ENCODE results near the gene LGI1.

Gene LGI1
- total RNA-seq = 0 reads per million in 4 donors

GRCh38 chr10:93757801-93758507, at the start of gene LGI1:
Gene LGI1 (plus strand): TSS chr10:93757936. CDS start chr10:93758145, 209 bp downstream.
- DNase-seq = no peak

- DNase-seq = no peak
Measured at GRCh38 chr10:93710333-93710909, 47.3 kb upstream of the LGI1 start.

GRCh38 chr10:93711891-93712290, 45.8 kb upstream of the LGI1 start:
- no peak for DNase-seq

GRCh38 chr10:93712593-93712992, 45.1 kb upstream of the LGI1 start:
- no peak for DNase-seq

- no peak for DNase-seq
Measured at GRCh38 chr10:93715345-93715744, 42.4 kb upstream of the LGI1 start.

- DNase-seq = no peak
Measured at GRCh38 chr10:93716766-93717165, 41.0 kb upstream of the LGI1 start.

GRCh38 chr10:93718937-93719725, 38.6 kb upstream of the LGI1 start:
- DNase-seq = no peak

GRCh38 chr10:93719901-93720300, 37.8 kb upstream of the LGI1 start:
- DNase-seq = no peak

- no peak for DNase-seq
Measured at GRCh38 chr10:93722550-93722949, 35.2 kb upstream of the LGI1 start.

- DNase-seq = no peak
Measured at GRCh38 chr10:93723153-93723552, 34.6 kb upstream of the LGI1 start.

GRCh38 chr10:93726024-93726423, 31.7 kb upstream of the LGI1 start:
- DNase-seq = no peak

GRCh38 chr10:93741367-93741766, 16.4 kb upstream of the LGI1 start:
- DNase-seq = no peak

- no peak for DNase-seq
Measured at GRCh38 chr10:93742633-93743349, 14.9 kb upstream of the LGI1 start.

- DNase-seq = no peak
Measured at GRCh38 chr10:93745408-93746065, 12.2 kb upstream of the LGI1 start.

- DNase-seq = no peak
Measured at GRCh38 chr10:93746844-93747284, 10.9 kb upstream of the LGI1 start.

- DNase-seq = no peak
Measured at GRCh38 chr10:93749218-93749799, 8.4 kb upstream of the LGI1 start.

- no peak for DNase-seq
Measured at GRCh38 chr10:93751124-93751523, 6.6 kb upstream of the LGI1 start.

- no peak for DNase-seq
Measured at GRCh38 chr10:93751832-93752231, 5.9 kb upstream of the LGI1 start.

GRCh38 chr10:93752761-93753160, 5.0 kb upstream of the LGI1 start:
- DNase-seq = no peak

- no peak for DNase-seq
Measured at GRCh38 chr10:93753621-93754250, 4.0 kb upstream of the LGI1 start.

GRCh38 chr10:93754761-93755160, 3.0 kb upstream of the LGI1 start:
- no peak for DNase-seq
